NCI-H446 treated with DMSO at 0.1 percent for 48 hours (cell line): ENCODE results near the gene CUL4A.

Experiments used
- DNase-seq: peaks from one replicate; lab custom pipeline; 2025; lab: John Stamatoyannopoulos, UW

Gene CUL4A

DNA sequence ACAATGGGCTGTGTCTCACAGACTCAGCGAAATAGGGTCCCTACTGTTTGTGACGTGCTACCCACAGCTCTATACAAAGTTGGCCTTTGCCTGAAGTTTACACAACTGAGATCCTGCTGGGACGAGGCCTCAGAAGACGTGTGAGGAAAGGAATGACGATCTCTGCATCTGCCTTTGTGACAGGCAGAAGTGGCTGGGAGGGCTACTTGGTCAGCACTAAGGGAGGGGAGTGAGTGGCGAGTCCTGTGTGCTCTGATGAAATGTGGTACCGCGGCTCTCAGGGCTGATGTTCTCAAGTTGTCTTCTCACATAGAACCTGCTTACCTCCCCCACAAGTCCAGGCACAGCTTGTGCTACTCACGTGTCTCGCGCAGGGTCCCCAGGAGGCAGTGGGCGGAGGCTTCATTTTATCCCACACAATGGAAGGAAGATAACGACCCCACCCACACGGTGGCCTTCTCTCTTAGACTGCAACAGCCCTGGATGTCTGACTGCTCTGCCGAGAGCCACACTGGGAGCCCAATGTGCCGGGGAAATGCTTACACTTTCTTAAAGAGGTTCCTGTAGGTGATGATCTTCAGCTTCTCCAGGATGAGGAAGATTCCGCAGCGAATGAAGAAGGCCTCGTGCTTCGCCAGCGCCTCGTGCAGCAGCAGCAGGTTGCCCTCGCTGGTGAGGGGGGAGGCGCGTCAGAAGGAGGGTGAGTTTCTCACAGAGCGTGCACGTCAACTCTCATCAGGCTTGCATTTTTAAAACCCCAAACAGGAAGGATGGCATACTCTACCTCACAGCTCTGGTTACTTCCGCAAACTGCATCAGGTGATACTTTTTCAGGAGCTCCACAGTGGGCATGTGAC, 29.8 kb upstream of the CUL4A start:
- no peak for DNase-seq

DNA sequence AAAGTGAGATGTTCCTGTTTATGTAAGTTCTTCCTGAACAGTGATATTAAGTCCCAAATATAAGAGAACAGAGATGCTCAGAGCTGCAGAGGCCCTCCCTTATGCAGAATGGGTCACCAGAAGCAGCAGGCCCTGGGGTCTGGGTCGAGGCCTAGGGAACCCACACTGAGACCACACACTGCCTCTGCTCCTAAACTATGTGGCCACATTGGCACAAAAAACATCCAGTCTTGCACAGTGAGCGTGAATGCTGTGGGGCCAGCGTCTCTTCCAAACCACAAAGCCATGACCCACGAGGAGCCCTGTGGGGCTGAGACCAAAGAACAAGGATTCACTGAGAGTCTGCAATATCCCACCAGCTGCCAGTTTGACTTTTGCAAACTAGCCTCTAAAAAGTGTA, 27.4 kb upstream of the CUL4A start:
- DNase-seq: no peak

DNA sequence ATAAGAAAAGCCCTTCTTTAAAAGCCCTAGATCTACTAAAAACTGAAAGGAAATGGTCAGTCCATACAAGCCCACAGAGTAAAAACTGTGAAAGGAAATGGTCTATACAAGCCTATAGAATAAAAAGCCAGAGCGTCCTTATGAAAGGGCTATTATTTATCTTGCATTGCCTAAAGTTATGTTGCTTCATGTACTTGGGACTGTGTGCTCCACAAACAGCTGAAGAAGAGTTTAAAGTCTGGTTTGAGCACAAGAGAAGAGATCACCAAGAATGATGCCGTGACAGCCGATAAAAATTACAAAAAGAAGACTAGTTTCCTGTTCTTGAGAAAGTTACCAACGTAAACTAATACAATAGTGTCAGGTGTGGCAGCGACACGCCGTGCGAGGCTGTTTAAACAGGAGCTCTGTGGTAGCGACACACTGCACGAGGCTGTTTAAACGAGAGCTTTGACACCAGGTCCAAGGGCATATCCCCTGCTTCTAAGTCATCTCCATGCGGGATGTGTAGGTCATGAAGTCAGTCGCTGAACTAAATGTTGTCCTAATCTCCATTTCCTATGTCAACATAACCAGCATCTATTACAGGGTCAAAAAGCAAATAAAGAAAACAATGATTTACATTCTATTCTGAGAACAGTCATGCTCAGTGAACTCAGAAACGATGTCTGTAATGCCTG, 25.8 kb upstream of the CUL4A start:
- no peak for DNase-seq

DNA sequence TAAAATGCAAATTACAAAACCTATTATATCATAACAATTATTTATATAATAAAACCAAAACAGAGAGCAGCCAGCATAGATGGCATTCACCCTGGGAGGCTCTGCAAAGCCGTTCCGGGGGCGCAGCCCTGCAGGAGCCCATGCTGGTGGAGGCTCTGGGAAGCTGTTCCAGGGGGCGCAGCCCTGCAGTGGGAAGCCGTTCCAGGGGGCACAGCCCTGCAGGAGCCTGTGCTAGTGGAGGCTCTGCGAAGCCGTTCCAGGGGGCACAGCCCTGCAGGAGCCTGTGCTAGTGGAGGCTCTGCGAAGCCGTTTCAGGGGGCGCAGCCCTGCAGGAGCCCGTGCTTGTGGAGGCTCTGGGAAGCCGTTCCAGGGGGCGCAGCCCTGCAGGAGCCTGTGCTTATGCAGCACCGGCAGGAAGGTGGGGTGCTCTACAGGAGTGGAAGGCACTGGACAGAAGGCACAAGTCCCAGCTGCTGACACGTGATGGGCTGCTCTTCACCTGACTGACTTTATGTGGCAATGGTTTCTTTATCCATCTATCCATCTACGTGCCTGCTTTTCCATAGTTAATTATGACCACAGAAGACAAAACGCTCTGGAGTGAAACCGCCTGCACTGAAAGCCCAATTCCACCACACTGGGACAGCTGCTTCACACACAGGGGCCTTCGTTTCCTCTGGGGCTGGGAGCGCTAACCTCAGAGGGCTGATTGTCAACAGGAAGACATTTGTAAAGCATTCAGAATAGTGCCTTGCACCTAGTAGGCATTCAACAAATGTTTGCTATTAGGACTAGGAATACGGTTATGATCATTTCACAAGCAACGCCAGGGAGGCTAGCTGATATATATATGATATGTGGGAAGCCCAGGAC, 24.6 kb upstream of the CUL4A start:
- no peak for DNase-seq

DNA sequence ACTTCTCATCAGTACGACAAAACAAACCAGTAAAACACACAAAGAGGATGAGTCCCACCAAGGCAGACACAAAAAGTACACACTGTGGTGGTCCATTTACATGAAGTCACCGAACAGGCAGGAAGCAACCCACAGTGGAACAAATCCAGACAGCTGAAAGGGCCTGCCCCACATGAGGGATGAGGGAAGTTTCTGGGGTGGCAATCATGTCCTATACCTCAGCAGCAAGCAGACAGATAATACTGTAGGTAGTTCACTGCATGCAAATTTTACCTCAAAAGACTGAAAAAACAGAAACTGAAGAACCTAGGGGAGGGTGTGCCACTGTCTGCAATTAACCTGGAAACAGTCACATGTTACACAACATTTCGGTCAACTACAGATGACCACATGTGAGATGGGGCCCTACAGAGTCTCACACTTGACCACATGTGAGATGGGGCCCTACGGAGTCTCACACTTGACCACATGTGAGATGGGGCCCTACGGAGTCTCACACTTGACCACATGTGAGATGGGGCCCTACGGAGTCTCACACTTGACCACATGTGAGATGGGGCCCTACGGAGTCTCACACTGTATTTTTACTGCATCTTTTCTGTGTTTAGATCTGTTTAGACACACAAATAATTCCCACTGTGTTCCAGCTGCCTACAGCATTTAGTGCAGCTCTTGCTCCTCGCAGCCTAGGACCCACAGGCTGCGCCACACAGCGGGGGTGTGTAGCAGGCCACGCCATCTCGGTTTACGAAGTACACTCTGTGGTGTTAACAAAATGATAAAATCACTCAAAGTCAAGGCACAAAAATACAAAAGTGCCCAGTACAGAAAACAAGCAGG, 23.1 kb upstream of the CUL4A start:
- DNase-seq: no peak

DNA sequence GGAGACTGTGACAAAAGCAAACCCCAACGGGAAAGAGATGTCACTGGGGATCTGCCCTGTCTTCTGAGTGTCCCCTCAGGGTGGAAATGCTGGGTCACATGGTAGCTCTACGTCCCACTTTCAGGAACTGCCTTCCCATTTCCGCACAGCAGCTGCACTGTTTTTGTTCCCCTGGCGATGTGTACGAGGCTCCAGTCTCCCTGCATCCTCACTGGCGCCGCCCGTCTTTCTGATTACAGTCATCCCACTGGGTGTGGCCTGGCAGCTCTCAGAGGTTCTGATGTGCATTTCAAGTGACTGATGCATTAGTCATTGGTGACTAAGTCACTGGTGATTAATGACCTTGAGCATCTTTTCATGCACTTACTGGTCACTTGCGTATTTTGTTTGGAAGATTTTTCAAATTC, 22.1 kb upstream of the CUL4A start:
- no peak for DNase-seq

DNA sequence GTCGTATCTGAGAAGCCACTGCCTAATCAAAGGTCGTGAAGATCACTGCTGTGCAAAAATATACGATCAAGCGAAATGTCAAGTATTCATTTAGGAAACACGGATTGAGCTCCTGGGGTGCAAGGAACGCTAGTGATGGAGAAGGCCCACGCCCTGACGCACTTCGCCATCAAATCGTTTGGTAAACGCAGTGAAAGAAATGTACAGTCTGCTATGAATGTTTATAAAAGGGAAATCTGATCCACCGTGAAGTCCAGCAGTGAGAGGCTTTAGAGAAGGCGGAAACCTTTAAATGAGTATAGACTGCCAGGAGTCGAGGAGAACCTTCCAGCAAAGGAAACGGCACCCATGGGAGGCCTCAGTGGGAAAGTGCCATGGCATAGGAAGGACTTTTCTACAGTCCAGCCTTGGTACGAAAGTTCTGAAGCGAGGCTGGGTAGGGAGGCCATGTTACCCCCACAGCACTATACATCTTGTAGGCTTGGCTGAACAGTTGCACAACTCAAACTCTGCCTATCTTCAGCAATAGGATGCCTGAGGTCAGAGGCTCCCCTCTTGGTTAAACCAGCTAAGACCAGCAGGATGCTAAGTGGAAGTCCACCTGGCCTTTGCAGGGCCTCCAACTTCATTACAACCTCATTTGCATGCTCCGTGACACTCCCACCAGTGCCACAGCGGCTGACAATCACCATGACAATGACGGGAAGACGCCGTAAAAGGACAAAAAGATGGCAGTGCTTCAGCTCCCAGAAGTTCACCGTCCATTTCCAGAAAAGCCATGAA, 21.3 kb upstream of the CUL4A start:
- no peak for DNase-seq

DNA sequence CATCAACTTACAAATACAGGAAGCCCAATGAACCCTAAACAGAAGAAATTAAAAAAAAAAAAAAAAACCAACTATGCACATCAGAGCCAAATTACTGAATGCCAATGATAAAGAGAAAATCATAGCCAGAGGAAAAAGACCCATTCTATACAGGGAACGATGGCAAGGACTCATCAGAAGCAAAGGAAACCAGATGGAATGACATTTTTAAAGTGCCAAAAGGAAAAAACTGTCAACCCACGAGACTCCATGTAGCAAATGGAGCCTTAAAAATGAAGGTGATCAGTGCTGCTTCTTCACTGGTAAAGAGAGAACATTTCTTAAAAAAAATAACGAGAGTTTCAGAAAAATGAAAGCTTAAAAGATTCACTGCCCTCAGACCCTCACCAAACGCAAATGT, 19.2 kb upstream of the CUL4A start:
- DNase-seq: no peak

DNA sequence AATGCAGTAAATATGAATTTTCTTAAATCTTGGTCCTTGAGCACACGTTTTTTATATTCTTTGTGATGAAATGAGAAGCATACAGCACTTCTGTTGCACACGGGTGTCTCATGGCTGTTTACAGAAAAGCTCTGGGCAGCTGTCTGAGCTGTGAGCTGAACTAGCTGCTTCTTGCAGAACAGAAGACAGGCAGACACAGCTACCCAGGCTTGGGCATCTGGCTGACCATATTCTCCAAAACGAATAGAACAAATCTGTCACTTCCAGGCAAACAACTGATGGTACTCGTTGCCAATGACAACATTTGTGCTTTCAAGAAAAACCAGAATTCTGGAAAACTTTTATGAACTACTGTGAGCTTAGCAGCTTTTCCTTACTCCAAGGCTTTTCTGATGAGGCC, 17.1 kb upstream of the CUL4A start:
- no peak for DNase-seq

DNA sequence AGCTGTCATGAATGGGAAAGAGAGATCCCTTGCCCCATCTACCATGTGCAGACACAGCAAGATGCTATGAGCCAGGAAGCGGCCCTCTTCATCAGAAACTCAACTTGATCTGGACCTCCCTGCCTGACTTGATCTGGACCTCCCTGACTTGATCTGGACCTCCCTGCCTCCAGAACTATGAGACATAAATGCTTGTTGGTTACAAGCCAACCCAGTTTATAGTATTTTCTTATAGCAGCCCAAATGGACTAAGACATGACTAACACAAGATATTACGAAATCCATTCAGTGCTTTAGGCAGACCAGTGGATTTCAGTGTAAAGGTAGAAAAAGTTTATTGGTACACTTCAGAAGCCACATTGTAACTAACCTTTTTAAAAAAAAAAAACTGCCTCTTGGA, 16.5 kb upstream of the CUL4A start:
- no peak for DNase-seq

DNA sequence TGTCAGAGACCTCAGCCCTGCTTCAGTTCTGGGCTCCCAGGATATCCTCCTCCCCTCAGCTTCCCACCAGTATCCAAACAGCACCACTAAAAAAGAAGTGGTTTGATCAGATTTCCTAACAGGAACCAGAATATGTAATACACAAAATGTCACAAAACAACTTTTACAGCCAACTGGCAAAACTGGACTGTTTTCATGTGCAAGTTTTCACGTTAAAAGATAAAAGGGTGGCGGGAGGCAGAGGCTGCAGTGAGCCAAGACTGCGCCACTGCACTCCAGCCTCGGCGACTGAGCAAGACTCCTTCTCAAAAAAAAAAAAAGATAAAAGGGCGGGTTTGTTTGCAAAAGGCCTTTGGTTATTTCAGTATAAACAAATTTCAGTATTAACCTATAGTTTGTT, 14.1 kb upstream of the CUL4A start:
- DNase-seq: no peak

DNA sequence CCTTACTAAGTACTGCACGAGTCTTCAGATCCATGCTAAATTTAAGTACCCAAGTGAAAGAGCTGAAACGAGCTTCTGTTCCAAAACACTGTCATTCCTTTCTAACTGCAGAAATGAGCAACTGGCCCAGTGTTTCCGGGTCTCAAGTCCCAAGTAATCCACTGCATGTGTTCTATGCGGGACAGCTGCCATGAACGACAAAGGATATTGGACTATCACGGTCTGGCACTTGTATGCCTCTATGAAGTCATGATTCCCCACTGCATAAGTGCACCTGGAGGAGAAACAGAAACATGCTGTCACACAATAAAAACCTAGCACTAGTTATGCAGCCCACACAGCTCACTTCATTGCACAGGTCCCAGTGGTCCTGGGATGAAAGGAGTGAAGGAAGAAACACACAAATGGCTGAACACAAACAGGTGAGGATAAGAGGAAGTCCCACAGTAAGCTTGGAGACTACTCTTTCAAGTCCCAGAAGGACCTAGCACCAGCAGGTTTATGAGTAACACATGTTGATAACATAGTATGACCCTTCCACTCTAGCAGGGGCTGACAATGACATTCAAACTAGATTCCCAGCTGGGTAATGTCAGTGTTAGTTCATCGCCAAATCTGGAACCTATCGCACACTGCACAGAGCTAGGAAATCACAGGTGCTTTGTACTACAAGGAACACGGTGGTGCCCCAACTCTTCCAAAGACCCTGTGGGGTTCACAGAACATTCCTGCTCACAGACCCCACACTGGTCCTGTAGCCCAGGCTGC, 12.3 kb upstream of the CUL4A start:
- no peak for DNase-seq

DNA sequence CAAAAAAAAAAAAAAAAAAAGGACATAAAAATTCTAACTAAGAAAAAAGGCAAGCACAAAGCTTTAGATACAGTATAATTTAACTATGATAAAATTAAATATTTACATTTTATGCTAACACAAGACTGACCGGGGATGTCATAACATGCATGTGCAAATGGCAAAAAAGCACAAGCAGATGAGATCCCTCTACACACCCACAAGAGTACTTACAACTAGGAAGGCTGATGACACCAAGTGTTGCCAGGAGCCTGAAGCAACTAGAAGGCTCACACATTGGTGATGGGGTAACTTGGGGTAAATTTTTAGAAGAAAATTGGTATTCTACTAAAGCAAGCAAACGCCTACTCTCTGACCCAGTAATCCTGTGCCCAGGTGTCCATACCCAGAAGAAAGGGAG, 7.6 kb upstream of the CUL4A start:
- DNase-seq: no peak

DNA sequence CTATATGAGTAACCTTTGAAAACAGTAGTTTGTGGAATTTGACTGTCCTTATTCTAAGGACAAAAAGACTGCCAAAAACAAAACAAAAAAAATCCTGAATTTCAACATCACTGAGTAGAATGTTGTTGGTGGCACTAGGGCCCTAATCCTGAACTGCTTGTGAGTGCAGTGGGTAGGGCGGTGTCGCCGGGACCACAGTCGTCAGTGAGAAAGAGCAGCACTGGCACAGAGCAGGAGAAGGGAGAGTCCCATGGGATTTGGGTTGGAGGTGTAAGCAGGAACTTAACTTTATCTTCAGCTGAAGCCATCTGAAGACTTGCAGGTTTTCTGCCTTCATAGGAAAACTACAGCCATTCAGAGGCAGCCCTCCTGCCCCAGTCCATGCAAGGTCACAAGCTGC, 6.5 kb upstream of the CUL4A start:
- DNase-seq: no peak

DNA sequence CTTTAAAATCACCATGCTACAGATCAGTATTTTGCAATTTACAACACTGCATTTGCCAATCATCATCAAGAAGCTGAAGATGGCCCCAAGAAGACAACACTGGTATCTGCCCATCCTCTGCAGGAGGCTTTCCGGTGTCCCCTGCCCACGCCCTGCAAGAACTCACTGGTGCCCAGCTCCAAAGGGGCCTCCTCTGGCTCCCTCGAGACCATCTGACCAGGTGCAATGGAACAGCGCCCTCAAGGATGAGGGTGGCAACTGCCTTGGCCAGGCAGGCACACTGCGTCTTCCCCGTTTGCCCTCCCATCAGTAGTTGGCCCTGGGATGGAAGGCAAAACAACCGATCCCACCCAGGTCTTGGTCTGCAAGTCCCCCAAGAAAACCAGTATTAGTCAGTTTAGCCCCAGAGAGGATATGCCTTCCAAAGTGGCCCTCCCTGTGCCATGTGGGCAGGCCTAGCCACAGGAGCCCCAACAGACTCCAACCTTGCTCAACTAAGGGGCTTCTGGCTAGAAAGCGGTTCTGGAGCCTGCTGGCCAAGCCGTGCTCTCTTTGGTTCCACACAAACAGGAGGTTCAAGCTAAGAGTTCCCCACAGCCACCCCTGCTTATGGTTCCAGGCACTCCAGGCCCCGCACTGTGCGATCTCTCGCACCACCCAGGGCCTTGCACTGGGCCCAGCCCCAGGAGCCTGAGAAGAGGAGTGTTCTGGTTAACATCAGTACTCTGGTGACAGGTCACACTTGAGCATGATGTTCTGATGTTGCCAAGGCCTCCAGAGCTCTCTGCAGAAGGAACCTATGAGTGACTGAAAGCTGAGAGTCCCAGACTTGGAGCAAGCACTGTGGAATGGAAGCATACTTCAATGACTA, 5.7 kb upstream of the CUL4A start:
- DNase-seq: no peak

DNA sequence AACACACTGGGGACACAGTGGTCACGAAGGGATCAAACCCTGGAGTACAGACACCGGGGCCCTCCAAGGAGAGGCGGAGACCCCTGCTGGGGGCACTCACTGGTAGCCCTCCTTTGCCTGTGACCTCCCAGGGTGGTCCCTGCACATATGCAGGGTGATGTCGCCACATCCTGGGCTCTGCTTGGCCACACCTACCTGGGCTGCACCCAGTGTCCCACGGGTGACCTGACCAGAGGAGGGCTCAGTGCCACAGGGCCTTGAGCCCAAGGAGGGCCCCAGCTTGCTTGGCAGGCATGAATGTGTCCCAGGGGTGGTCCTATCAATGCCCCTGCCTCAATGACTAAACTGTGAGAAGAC, 5.1 kb upstream of the CUL4A start:
- no peak for DNase-seq

DNA sequence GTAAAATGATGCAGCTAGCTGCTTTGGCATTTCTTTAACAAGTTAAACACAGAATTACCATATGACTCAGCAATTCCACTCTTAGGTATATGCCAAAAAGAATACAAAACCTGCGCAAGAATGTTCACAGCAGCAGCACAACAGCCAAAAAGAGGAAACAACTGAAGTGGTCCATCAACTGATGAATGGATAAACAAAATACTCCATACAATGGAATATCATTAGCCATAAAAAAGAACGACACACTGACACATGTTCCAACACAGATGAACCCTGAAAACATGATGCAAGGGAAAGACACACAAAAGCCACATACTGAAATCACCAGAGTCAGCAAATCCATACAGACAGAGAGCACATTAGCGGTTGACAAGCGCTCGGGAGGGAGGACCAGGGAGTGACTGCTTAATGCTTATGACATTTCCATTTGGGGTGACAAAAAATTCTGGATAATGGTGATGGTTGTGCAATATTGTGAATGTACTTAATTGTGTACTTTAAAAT, 3.9 kb upstream of the CUL4A start:
- no peak for DNase-seq

DNA sequence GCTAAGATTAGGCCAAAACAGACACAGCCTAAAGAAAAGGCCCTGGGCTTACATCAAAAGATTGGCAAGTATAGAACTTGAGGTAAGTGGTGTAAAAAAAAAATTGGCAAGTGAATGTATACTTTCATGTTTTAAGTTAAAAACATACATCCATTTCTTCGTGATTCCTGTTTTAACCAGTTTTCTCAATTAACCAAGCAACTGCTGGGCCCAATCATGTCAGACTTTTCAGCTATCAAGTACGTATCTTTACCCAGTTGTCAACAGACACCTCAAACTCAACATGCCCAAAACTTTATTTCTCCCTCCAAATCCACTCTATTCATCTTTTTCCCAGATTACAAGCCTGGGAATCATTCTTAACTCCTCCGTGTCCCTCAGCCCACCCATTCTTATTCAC, 2.0 kb upstream of the CUL4A start:
- no peak for DNase-seq

DNA sequence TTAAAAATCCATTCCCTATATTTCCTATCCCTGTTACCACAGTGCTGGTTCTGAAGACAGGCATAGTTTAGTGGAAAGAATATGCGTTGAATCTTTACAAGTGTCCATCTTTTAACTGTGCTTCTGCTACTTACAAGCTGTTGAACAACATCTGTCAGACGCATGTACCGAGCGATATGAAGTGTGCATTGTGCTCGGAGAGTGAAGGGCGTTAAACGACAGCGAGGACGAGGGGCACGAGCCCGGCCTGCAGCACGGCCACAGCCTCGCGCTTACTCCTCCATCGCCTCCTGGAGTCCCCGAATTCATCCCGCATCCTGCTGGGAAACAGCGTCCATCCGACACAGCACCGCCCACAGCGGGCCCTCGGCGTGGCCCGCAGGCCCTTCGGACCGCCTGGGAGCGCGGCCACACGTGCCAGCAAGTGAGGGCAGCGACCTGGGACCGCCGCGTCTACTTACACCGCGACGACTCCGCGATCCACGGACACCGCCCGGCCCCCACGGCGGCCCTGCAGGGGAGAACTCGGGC, 1.5 kb upstream of the CUL4A start:
- DNase-seq: no peak
